ENCODE data around the gene TUBGCP6. TPM values are rescaled to one million over a fixed set of nuclear protein-coding genes. Genes with fewer than 3 reads are reported as not detected.

Gene TUBGCP6
- total RNA-seq, 1 experiment from 2014 or later: 31.0 TPM

GRCh38 chr22:50245214-50246072 lies 620 bp upstream of the TUBGCP6 start:
- no peak for DNase-seq (ENCODE audit: low spot score)
- no peaks in the 10 kb centered on the region for H3K4me1 ChIP-seq (ENCODE audit: insufficient read depth, low read length, poor library complexity, severe bottlenecking)
- POLR2A ChIA-PET (ENCODE audit: low non-redundant PET): no interaction called here
- TF ChIP-seq CTCF (conservative IDR thresholded peaks at IDR 0.05; ENCODE audit: low read depth, low read length) (no peak), EZH2 (IDR thresholded peaks at IDR 0.05; ENCODE audit: borderline replicate concordance, low read depth, low read length, poor library complexity, severe bottlenecking) (no peak)
- BruUV-seq (replicated peaks): no TSS peak
- no peaks in the 10 kb centered on the region for H3K27me3 ChIP-seq (replicated peaks; ENCODE audit: insufficient read depth, low read depth, low read length, poor library complexity)
- H3K27ac ChIP-seq (ENCODE audit: low read depth, low read length, poor library complexity, severe bottlenecking): peak overlapping the region; percentile 93
- peak overlapping the region; percentile 98 for H3K4me3 ChIP-seq (ENCODE audit: low read depth, low read length, poor library complexity, severe bottlenecking)
- CTCF ChIA-PET: no interaction called here
- no peaks in the 10 kb centered on the region for H3K9me3 ChIP-seq (ENCODE audit: low read depth, low read length, poor library complexity, severe bottlenecking)
- intact Hi-C loops (cut with micrococcal nuclease; ENCODE audit: unreplicated experiment): no loop called here
- peaks cover 19% of the 10 kb centered on the region for H3K36me3 ChIP-seq (ENCODE audit: insufficient read depth, low read length, poor library complexity, severe bottlenecking)

- CTCF ChIA-PET: interaction anchor here (0.6 kb wide), 2 partner anchors 9 to 532 kb away, joined by 3 to 4 read pairs; no protein-coding TSS in a partner anchor
- no peaks in the 10 kb centered on the region for H3K4me1 ChIP-seq (ENCODE audit: insufficient read depth, low read length, poor library complexity, severe bottlenecking)
- POLR2A ChIA-PET (ENCODE audit: low non-redundant PET): interaction anchor here (1.4 kb wide), 1 partner anchor 282 kb away, joined by 4 read pairs; the partner anchor contains the start of gene SCO2
- H3K27me3 ChIP-seq (replicated peaks; ENCODE audit: insufficient read depth, low read depth, low read length, poor library complexity): no peaks in the 10 kb centered on the region
- H3K36me3 ChIP-seq (ENCODE audit: insufficient read depth, low read length, poor library complexity, severe bottlenecking): peaks cover 19% of the 10 kb centered on the region
- no TSS peak for BruUV-seq (replicated peaks)
- peak overlapping the region; percentile 93 for H3K27ac ChIP-seq (ENCODE audit: low read depth, low read length, poor library complexity, severe bottlenecking)
- H3K9me3 ChIP-seq (ENCODE audit: low read depth, low read length, poor library complexity, severe bottlenecking): no peaks in the 10 kb centered on the region
- intact Hi-C loops (cut with micrococcal nuclease; ENCODE audit: unreplicated experiment): no loop called here
- peak overlapping the region; percentile 98 for H3K4me3 ChIP-seq (ENCODE audit: low read depth, low read length, poor library complexity, severe bottlenecking)
- DNase-seq (ENCODE audit: low spot score): no peak
- TF ChIP-seq CTCF (conservative IDR thresholded peaks at IDR 0.05; ENCODE audit: low read depth, low read length) (no peak), EZH2 (IDR thresholded peaks at IDR 0.05; ENCODE audit: borderline replicate concordance, low read depth, low read length, poor library complexity, severe bottlenecking) (no peak)
These were observed 971 bp downstream of the TUBGCP6 start for GRCh38 chr22:50243685-50244419.

GRCh38 chr22:50242406-50242949 lies 2.3 kb downstream of the TUBGCP6 start:
- intact Hi-C loops (cut with micrococcal nuclease; ENCODE audit: unreplicated experiment): no loop called here
- H3K27ac ChIP-seq (ENCODE audit: low read depth, low read length, poor library complexity, severe bottlenecking): no peak overlapping the region
- no peaks in the 10 kb centered on the region for H3K27me3 ChIP-seq (replicated peaks; ENCODE audit: insufficient read depth, low read depth, low read length, poor library complexity)
- H3K4me1 ChIP-seq (ENCODE audit: insufficient read depth, low read length, poor library complexity, severe bottlenecking): no peaks in the 10 kb centered on the region
- no TSS peak for BruUV-seq (replicated peaks)
- peaks cover 16% of the 10 kb centered on the region for H3K36me3 ChIP-seq (ENCODE audit: insufficient read depth, low read length, poor library complexity, severe bottlenecking)
- peak overlapping the region; percentile 98 for H3K4me3 ChIP-seq (ENCODE audit: low read depth, low read length, poor library complexity, severe bottlenecking)
- no peaks in the 10 kb centered on the region for H3K9me3 ChIP-seq (ENCODE audit: low read depth, low read length, poor library complexity, severe bottlenecking)
- ChIA-PET CTCF (interaction anchor here (0.6 to 1.0 kb wide), 2 partner anchors 203 to 283 kb away, joined by 3 read pairs; partner anchors contain the start of gene SCO2), POLR2A (ENCODE audit: low non-redundant PET) (no interaction called here)
- no peak for DNase-seq (ENCODE audit: low spot score)
- TF ChIP-seq EZH2 (IDR thresholded peaks at IDR 0.05; ENCODE audit: borderline replicate concordance, low read depth, low read length, poor library complexity, severe bottlenecking): no peak
- TF ChIP-seq CTCF (conservative IDR thresholded peaks at IDR 0.05; ENCODE audit: low read depth, low read length): no peak

Measured in A673 (cell line).